Natural killer cell (primary cell): Measurements from ENCODE around the gene FGFRL1. TPM values are rescaled to one million over a fixed set of nuclear protein-coding genes. Genes with fewer than 3 reads are reported as not detected.

Source experiments
- ATAC-seq, 3 donors: fragments of 150-1000 bp in 2 of 3; fragments of 200-7000 bp in 1 of 3; cut with Tn5 transposase; 1 replicate in 1 of 3; 2 replicates in 2 of 3; pipeline ENCODE4 v1.10.0; 2021; ENCODE audit warnings: mild to moderate bottlenecking in 2 of 3, moderate library complexity in 2 of 3
- DNase-seq, 2 donors: peaks; one replicate each; pipeline versions ENCODE4 v3.0.0 to v3.0.0-alpha.2; 2013 to 2021; ENCODE audit warnings: mixed read lengths in 1 of 2
- H3K27ac ChIP-seq: one replicate; pipeline ENCODE4 v1.5.1; 2013; ENCODE audit warnings: mild to moderate bottlenecking, low read length
- H3K27me3 ChIP-seq: one replicate; pipeline ENCODE4 v1.6.1; 2013; ENCODE audit warnings: low read length; ENCODE audit not compliant: control insufficient read depth, insufficient read depth
- H3K36me3 ChIP-seq: one replicate; pipeline ENCODE4 v1.6.1; 2013; ENCODE audit warnings: low read length; ENCODE audit not compliant: control insufficient read depth, insufficient read depth
- H3K4me1 ChIP-seq: one replicate; pipeline ENCODE4 v1.6.1; 2013; ENCODE audit warnings: low read length; ENCODE audit not compliant: control insufficient read depth, insufficient read depth
- H3K4me3 ChIP-seq: one replicate; pipeline ENCODE4 v1.5.1; 2013; ENCODE audit warnings: low read length
- H3K9me3 ChIP-seq: one replicate; pipeline ENCODE4 v1.6.1; 2013; ENCODE audit warnings: low read length; ENCODE audit not compliant: control insufficient read depth, insufficient read depth
- H3K27ac Mint-ChIP-seq, 2 donors: one replicate each; pipeline ENCODE4 v1.8.0; 2022; ENCODE audit warnings: mild to moderate bottlenecking in 2 of 2, mixed read lengths in 2 of 2, moderate library complexity in 1 of 2
- H3K27me3 Mint-ChIP-seq, 2 donors: one replicate each; pipeline ENCODE4 v1.8.0; 2022; ENCODE audit warnings: low read depth in 2 of 2, mixed read lengths in 2 of 2
- H3K36me3 Mint-ChIP-seq: one replicate; pipeline ENCODE4 v1.8.0; 2022; ENCODE audit warnings: mixed read lengths
- H3K4me1 Mint-ChIP-seq, 2 donors: one replicate each; pipeline ENCODE4 v1.8.0; 2022; ENCODE audit warnings: mixed read lengths in 2 of 2
- H3K4me3 Mint-ChIP-seq: one replicate; pipeline ENCODE4 v1.8.0; 2022; ENCODE audit warnings: mild to moderate bottlenecking, moderate library complexity, mixed read lengths
- H3K9me3 Mint-ChIP-seq, 2 donors: one replicate each; pipeline ENCODE4 v1.8.0; 2022; ENCODE audit warnings: mixed read lengths in 2 of 2
- WGBS: methylation state at CpG from one replicate; pipeline ENCODE4 v1.1.7; 2013; ENCODE audit warnings: missing lambda C conversion rate; ENCODE audit not compliant: insufficient coverage; 5-methylcytosine and 5-hydroxymethylcytosine counted together
- intact Hi-C: fragments of 100-400 bp; cut with micrococcal nuclease; formaldehyde crosslinking; loops from one replicate; pipeline ENCODE4 v1.14.2; 2022
- total RNA-seq, 4 donors: library from RNA; stranded (reverse); fragments of 120-200 nt in 1 of 4; gene quantifications; one replicate each; pipeline versions ENCODE4 v1.2.3 to v1.2.4, GENCODE V29; 2013 to 2022
- TF ChIP-seq, protein P1 (sequence below): fragments of 200-600 bp; IDR thresholded peaks from one replicate; pipeline ENCODE4 v1.8.0; 2022; ENCODE audit warnings: antibody characterized with exemption

Gene FGFRL1
- total RNA-seq, 3 donors from 2014 or later (not counting 1 experiment from before 2014, with no cell fraction given) = 28.0 to 39.8 (median 32.5) TPM

- peak overlapping the region; percentile 32 for H3K4me3 ChIP-seq
These were observed 761 bp downstream of the FGFRL1 start for GRCh38 chr4:1012034-1012739.

DNA sequence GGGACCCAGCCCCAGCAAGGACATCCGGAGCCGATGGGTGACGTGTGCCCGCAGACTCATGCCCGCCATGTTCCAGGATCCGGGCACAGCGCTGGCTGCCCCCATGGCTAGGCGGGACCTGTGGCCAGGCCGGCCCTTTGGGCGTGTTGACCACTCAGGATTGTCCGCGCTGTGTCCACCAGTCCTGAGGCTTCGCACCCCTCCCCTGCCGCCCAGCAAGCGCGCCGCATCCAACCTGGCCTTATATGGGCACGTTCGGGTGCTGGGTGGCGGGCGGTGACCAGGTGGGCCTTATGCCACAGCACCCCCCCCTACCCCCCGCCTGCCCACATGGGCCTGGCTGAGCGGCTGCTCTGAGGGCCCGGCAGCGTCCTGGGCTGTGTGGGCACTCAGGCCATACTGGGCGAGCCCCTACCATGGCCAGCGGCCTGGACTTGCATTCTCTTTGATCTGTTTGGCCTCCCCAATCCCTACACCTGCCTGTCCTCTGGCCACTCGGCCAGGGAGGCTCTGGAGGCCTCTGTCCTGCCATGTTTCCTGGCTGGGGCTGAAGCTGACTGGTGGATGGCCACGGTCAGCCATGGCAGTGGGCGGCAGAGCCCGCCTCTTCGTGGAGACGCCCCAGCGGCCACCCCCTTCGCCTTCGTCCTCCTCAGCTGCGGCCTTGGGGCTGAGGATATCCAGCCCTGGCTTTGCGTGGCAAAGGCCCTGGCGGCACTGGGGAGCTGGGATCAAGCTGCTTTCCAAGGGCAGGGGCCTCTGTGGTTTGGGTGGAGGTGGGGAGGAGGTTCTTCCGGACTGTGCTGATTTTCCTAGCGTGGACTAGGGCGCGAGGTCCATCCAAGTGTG lies 2.0 kb downstream of the FGFRL1 start:
- no peak overlapping the region for H3K27ac Mint-ChIP-seq
- intact Hi-C loops = loop anchor here (5.0 kb wide), 1 partner anchor 41 kb away; the partner anchor contains the start of gene DGKQ
- 98% methylated on average over 43 of the region's 43 CpGs for WGBS

More at GRCh38 chr4:1012034-1012739, 761 bp downstream of the FGFRL1 start:
- Mint-ChIP-seq H3K9me3 (no peaks in the 10 kb centered on the region), H3K27me3 (peaks cover 11 to 14% of the 10 kb centered on the region in 2 donors), H3K27ac (no peak overlapping the region), H3K36me3 (no peaks in the 10 kb centered on the region), H3K4me1 (peaks cover 7 to 15% of the 10 kb centered on the region in 2 donors), H3K4me3 (peak overlapping the region; percentile 56)
- H3K9me3 ChIP-seq = no peaks in the 10 kb centered on the region
- H3K27me3 ChIP-seq = no peaks in the 10 kb centered on the region
- intact Hi-C loops = loop anchor here (5.0 kb wide), 1 partner anchor 40 kb away; the partner anchor contains the start of gene DGKQ
- peak in 1 of 3 donors; percentile 4 for ATAC-seq
- H3K36me3 ChIP-seq = no peaks in the 10 kb centered on the region
- no peak overlapping the region for H3K27ac ChIP-seq
- DNase-seq = peak; percentile 38 to 59
- TF ChIP-seq, protein P1, sequence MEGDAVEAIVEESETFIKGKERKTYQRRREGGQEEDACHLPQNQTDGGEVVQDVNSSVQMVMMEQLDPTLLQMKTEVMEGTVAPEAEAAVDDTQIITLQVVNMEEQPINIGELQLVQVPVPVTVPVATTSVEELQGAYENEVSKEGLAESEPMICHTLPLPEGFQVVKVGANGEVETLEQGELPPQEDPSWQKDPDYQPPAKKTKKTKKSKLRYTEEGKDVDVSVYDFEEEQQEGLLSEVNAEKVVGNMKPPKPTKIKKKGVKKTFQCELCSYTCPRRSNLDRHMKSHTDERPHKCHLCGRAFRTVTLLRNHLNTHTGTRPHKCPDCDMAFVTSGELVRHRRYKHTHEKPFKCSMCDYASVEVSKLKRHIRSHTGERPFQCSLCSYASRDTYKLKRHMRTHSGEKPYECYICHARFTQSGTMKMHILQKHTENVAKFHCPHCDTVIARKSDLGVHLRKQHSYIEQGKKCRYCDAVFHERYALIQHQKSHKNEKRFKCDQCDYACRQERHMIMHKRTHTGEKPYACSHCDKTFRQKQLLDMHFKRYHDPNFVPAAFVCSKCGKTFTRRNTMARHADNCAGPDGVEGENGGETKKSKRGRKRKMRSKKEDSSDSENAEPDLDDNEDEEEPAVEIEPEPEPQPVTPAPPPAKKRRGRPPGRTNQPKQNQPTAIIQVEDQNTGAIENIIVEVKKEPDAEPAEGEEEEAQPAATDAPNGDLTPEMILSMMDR = no peak
- WGBS = under 1% methylated on average over 67 of the region's 69 CpGs
- peaks cover 30% of the 10 kb centered on the region for H3K4me1 ChIP-seq

DNA sequence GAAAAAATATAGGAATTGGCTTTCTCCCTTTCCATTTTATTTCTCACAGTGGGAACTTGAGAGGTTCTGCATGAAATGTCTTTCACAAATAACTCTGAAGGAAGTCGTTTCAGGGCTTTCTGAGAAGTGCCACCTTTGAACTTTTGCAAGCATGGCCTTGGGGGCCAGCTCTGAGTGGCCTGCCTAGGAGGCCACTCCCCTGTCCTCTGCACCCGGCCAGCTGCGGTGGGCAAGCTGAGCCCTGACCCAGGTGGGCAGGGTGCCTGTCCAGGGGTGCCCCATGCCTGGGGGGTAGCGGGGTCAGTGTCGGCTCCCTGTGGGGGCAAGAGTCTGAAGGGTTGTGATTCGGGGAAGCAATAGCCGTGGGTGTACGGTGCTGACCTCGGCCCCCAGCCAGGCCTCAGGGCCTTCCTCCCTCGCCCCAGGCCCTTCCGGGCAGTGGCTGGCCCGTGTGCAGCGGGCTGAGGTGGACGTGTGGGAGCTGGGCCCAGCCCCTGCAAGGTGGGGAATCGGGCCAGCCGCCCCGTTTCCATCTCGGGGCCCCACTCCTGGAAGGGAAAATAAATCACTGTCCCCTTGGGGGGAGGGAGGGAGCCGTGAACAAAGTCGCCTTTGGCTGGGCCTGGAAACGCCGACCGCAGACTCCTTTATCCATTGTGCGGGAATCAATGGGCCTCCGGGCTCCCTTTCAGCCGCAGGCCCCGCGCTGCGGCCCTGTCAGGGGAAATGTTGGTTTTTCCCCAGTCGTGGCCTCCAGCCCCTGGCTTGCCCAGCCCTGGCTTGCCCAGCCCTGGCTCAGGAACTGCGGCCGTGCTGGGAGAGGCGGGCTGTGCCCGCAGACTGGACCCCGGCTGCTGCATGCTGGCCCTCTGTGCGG lies 3.1 kb downstream of the FGFRL1 start:
- peak overlapping the region; percentile 31 for H3K4me3 Mint-ChIP-seq
- no peaks in the 10 kb centered on the region for H3K27me3 ChIP-seq
- peaks cover 0 to 7% of the 10 kb centered on the region in 2 donors for H3K4me1 Mint-ChIP-seq
- intact Hi-C loops = loop anchor here (5.0 kb wide), 1 partner anchor 42 kb away; the partner anchor contains the start of gene DGKQ
- no peaks in the 10 kb centered on the region for H3K9me3 ChIP-seq
- DNase-seq (no peak), ATAC-seq (no peak)
- no peak overlapping the region for H3K27ac ChIP-seq
- no peaks in the 10 kb centered on the region for H3K9me3 Mint-ChIP-seq
- WGBS = 95% methylated on average over 36 of the region's 36 CpGs
- no peaks in the 10 kb centered on the region for H3K27me3 Mint-ChIP-seq
- no peaks in the 10 kb centered on the region for H3K36me3 Mint-ChIP-seq
- no peak overlapping the region for H3K27ac Mint-ChIP-seq
- no peak overlapping the region for H3K4me3 ChIP-seq
- TF ChIP-seq, protein P1 = no peak
- H3K4me1 ChIP-seq = peaks cover 21% of the 10 kb centered on the region
- H3K36me3 ChIP-seq = no peaks in the 10 kb centered on the region

More for the DNA sequence above, 2.0 kb downstream of the FGFRL1 start:
- H3K4me1 Mint-ChIP-seq = peaks cover 7 to 15% of the 10 kb centered on the region in 2 donors
- no peaks in the 10 kb centered on the region for H3K27me3 ChIP-seq
- no peaks in the 10 kb centered on the region for H3K9me3 Mint-ChIP-seq
- peak overlapping the region; percentile 31 for H3K4me3 Mint-ChIP-seq
- peaks cover 5 to 7% of the 10 kb centered on the region in 2 donors for H3K27me3 Mint-ChIP-seq
- H3K27ac ChIP-seq = no peak overlapping the region
- H3K4me3 ChIP-seq = no peak overlapping the region
- H3K36me3 Mint-ChIP-seq = no peaks in the 10 kb centered on the region
- no peaks in the 10 kb centered on the region for H3K9me3 ChIP-seq
- ATAC-seq (no peak), DNase-seq (no peak)
- peaks cover 30% of the 10 kb centered on the region for H3K4me1 ChIP-seq
- no peaks in the 10 kb centered on the region for H3K36me3 ChIP-seq
- TF ChIP-seq, protein P1 = no peak
